Left forelimb (tissue), 1 donor: Measurements from ENCODE around the gene NVL.

ENCODE experiments used
- DNase-seq: peaks from one replicate; pipeline ENCODE4 v3.0.0-alpha.2; 2018; ENCODE audit warnings: low spot score

The NVL gene

GRCh38 chr1:224276771-224277487 lies 53.0 kb downstream of the NVL start:
- no peak for DNase-seq

- DNase-seq: no peak
These were observed 54.9 kb downstream of the NVL start for GRCh38 chr1:224274970-224275626.

- DNase-seq: no peak
These were observed 56.3 kb downstream of the NVL start for GRCh38 chr1:224273641-224274040.

- no peak for DNase-seq
These were observed 58.9 kb downstream of the NVL start for GRCh38 chr1:224271106-224271505.

- no peak for DNase-seq
These were observed 62.0 kb downstream of the NVL start for GRCh38 chr1:224267925-224268324.

GRCh38 chr1:224266915-224267856 lies 62.8 kb downstream of the NVL start:
- DNase-seq: no peak

DNA sequence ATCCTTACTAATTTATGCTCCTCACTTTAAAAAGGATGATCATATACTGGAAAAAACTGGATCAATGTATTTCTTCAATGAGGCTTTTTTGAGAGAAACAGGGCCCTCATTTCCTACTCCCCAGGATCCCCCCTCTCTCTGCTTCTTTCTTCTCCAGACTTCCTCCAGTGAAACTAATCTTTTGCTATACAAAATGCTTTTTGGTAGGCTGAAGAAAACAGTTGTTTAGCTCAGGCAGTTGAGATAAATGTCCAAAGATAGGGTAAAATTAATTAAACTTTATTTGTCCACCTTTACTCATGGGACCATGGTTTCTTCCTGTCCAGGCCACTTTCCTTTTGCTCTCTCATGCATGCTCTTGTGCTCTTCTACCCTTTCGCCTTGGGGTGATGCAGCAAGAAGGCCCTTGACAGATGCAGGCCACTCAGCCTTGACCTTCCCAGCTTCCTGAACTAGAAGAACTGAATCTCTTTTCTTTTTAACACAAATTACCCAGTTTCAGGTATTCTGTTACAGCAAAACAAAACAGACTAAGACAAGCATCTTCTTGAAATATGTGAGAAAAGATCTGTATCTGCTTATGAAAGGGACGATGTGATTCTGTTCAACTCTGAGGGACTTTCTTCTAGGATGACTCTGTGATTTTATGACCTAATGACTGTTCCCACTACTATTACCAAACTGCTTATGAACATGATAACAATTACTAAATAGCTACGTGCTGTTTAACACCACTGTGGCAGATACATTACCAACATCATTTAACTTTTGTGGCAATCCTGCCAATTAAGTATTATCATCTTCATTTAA lies 63.7 kb downstream of the NVL start:
- DNase-seq: no peak

DNA sequence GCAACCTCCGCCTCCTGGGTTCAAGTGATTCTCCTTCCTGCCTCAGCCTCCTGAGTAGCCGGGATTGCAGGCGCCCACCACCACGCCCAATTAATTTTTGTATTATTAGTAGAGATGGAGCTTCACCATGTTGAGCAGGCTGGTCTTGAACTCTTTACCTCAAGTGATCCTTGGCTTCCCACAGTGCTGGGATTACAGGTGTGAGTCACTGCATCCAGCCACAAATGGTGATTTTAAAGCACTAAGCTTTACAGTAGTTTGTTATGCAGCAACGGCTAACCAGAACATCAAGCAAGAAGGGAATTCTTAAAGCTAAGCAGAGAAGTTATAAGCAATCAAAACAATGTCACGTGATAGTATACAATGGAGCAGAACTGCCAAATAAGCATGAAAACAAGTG lies 65.7 kb downstream of the NVL start:
- no peak for DNase-seq

DNA sequence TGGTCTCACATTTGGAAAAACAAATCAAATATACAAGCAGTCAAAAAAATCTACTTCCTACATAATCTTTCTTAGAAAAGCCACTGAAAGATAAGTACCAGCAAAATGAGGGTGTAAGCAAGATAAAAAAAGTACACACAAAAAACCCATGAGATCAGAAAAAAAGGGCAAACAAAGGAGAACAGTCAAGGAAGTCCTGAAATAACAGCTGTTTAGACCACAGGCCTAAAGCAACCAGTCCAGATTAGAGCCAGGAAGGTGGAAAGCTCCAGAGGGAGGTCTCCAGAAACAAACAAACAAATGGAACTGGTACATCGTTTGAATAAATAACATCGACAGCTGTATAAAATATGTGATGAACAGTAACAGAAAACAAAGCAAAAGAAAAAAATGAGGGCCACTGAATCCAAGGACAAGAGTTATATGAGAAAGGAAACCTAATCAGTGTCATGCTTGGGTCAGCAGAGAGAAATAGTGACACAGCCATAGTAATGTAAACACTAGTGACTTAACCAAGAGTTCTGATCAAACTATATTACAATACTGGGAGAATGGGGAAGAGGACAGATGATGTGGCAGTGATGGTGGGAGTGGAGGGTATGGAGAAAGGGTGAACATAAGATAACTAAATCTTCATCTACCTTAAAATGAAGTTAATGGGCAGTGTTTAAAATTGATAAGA lies 67.5 kb downstream of the NVL start:
- DNase-seq: no peak

DNA sequence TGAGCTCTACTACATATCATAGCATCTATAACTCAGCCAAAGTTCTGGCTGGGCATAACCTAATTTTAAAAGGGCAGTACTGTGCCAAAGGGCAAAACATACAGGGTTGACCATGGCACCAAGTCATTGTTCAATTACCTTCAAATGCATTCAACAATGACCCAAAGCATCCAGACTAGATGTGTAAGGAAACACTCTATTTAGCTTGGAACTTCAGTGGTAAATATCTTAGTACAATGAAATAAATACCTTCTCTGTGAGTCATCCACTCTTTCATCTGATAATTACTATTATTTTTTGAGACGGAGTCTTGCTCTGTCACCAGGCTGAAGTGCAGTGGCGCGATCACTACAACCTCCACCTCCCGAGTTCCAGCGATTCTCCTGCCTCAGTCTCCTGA lies 70.0 kb downstream of the NVL start:
- DNase-seq: no peak

GRCh38 chr1:224258351-224258750 lies 71.6 kb downstream of the NVL start:
- no peak for DNase-seq

- DNase-seq: no peak
These were observed 73.3 kb downstream of the NVL start for GRCh38 chr1:224256640-224257039.

- no peak for DNase-seq
These were observed 76.3 kb downstream of the NVL start for GRCh38 chr1:224253721-224254120.

- no peak for DNase-seq
These were observed 77.5 kb downstream of the NVL start for GRCh38 chr1:224252479-224252878.

DNA sequence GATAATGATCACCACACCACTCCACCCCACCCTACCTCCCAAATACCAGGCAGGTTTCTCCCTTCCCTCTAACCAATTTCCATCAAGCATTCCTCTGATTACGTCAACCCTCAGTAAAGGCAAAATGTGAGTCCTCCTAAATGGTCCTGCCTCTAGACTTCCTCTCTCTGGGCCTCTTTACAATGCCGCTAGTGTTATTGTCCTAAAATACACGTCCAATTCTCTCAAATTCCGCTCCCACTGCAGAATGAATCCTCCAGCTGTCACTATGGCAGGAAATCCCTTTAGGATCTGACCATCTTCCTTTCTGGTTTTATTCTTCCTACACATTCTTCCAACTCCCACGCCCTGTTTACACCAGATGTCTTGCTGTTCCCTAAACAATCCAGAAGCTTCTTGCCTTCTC lies 78.2 kb downstream of the NVL start:
- no peak for DNase-seq

DNA sequence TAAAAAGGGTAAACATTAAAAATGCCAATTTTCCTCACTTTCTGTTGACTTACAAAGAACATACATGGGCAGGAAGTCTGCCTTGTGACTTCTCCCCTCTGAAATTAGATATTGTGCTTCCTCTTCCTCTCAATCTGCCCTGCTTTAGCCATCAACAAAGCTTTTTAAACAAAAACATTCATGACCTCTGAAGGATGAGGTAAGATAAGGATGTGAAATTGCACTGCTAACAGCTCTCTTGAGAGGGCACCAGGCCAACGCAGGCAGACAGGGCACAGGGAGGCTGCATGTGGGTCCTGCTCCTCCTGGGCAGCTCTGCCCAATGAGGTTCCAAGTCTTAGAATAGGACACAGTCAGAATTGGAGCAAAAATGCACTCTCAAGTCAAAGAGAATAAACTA lies 84.8 kb downstream of the NVL start:
- no peak for DNase-seq

- no peak for DNase-seq
These were observed 91.2 kb downstream of the NVL start for GRCh38 chr1:224238756-224239155.

DNA sequence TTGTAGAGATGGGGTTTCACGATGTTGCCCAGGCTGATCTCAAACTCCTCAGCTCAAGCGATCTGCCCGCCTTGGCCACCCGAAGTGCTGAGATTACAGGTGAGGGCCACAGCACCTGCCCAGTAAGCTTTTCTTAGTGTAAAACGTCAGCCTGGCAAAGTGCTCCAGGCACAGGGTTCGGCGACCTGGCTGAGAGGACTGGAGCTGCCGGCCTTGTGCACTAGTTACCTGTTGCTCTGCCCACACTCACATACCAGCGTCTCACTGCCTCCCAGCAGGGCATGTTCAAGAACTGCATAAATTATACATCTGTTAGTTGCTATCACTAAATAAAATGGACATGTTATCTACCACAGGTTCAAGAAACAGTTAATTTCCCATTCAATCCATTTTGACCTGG lies 91.8 kb downstream of the NVL start:
- DNase-seq: no peak

DNA sequence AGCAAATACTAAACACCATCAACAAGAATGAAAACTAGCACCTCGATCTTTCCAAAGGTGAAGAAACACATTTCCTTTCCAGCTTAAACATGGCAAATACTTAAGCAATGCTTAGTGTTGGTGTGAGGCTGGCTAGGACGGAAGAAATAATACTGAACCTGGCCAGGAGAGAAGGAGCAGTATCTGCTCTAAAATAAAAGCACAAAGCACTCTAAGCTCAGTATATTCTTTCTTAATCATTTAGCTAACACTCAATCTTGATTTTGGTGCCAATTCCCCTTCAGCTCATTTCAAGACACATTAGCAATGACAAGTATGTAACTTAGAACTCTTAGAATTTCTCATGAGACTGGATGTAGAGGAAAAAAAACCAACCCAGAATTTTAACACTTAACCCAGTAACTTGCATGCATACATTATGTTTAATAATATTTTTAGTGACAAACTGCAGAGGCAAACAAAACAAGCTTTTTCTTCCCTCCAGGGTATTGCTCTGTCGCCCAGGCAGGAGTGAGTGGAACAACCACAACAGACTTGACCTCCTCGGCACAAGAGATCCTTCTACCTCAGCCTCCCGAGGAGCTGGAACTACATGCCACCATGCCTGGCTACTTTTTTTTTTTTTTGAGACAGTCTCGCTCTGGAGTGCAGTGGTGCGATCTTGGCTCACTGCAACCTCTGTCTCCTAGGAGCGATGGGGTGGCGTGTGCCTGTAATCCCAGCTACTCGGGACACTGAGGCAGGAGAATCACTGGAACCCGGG lies 92.7 kb downstream of the NVL start:
- no peak for DNase-seq

- no peak for DNase-seq
These were observed 94.0 kb downstream of the NVL start for GRCh38 chr1:224235813-224236493.
